ENCODE data around the gene NGF. TPM values are rescaled to one million over a fixed set of nuclear protein-coding genes. Genes with fewer than 3 reads are reported as not detected.

NGF gene
- total RNA-seq, 4 donors from 2014 or later, result 2.8 to 4.0 (median 3.2) TPM; not detected in 1

- intact Hi-C loops (cut with DNase I), result no loop called here
- Histone ChIP-seq H3K36me3 (no peaks in the 10 kb centered on the region), H3K27me3 (no peaks in the 10 kb centered on the region), H3K4me3 (replicated peaks in 1 of 3) (no peak overlapping the region), H3K27ac (no peak overlapping the region), H3K4me1 (no peaks in the 10 kb centered on the region), H3K9me3 (no peaks in the 10 kb centered on the region)
- DNase-seq, result no peak
- TF ChIP-seq POLR2A (IDR thresholded peaks at IDR 0.05), result no peak
- whole genome bisulfite sequencing, 2 donors, result 55 to 73% methylated on average over 2 of the region's 2 CpGs
Measured at GRCh38 chr1:115356356-115356755, 18.3 kb upstream of the NGF start.

- Histone ChIP-seq H3K27me3 (no peaks in the 10 kb centered on the region), H3K36me3 (no peaks in the 10 kb centered on the region), H3K4me1 (no peaks in the 10 kb centered on the region), H3K9me3 (no peaks in the 10 kb centered on the region), H3K4me3 (replicated peaks in 1 of 3) (no peak overlapping the region), H3K27ac (no peak overlapping the region)
- 73 to 78% methylated on average over 2 of the region's 2 CpGs for WGBS, 2 donors
- TF ChIP-seq POLR2A (IDR thresholded peaks at IDR 0.05) (no peak), CTCF (IDR thresholded peaks at IDR 0.05) (no peak)
- DNase-seq, result no peak
- intact Hi-C loops (cut with DNase I), result no loop called here
Measured at GRCh38 chr1:115355069-115355468, 17.0 kb upstream of the NGF start.

GRCh38 chr1:115351143-115351542, 13.1 kb upstream of the NGF start:
- no peak overlapping the region for H3K27ac ChIP-seq
- WGBS, 2 donors, result 72 to 86% methylated on average over 5 of the region's 5 CpGs
- H3K36me3 ChIP-seq, result no peaks in the 10 kb centered on the region
- no peak for DNase-seq
- no peaks in the 10 kb centered on the region for H3K27me3 ChIP-seq
- H3K4me1 ChIP-seq, result no peaks in the 10 kb centered on the region
- H3K9me3 ChIP-seq, result no peaks in the 10 kb centered on the region
- intact Hi-C loops (cut with DNase I), result no loop called here
- TF ChIP-seq CTCF (IDR thresholded peaks at IDR 0.05) (no peak), POLR2A (IDR thresholded peaks at IDR 0.05) (no peak)
- H3K4me3 ChIP-seq (replicated peaks in 1 of 3), result no peak overlapping the region

GRCh38 chr1:115348636-115349035, 10.6 kb upstream of the NGF start:
- Histone ChIP-seq H3K27ac (no peak overlapping the region), H3K36me3 (no peaks in the 10 kb centered on the region), H3K4me1 (no peaks in the 10 kb centered on the region), H3K27me3 (no peaks in the 10 kb centered on the region), H3K9me3 (no peaks in the 10 kb centered on the region), H3K4me3 (replicated peaks in 1 of 3) (no peak overlapping the region)
- 79 to 86% methylated on average over 4 of the region's 4 CpGs for WGBS, 2 donors
- no peak for DNase-seq
- no peak for TF ChIP-seq CTCF (IDR thresholded peaks at IDR 0.05)
- TF ChIP-seq POLR2A (IDR thresholded peaks at IDR 0.05), result no peak
- intact Hi-C loops (cut with DNase I), result no loop called here

- no peaks in the 10 kb centered on the region for H3K4me1 ChIP-seq
- DNase-seq, result no peak
- no peak overlapping the region for H3K27ac ChIP-seq
- TF ChIP-seq POLR2A (IDR thresholded peaks at IDR 0.05), result no peak
- TF ChIP-seq CTCF (IDR thresholded peaks at IDR 0.05), result no peak
- H3K4me3 ChIP-seq (replicated peaks in 1 of 3), result no peak overlapping the region
- H3K36me3 ChIP-seq, result no peaks in the 10 kb centered on the region
- no peaks in the 10 kb centered on the region for H3K27me3 ChIP-seq
- no peaks in the 10 kb centered on the region for H3K9me3 ChIP-seq
- 76 to 80% methylated on average over 2 of the region's 2 CpGs for WGBS, 2 donors
- intact Hi-C loops (cut with DNase I), result no loop called here
Measured at GRCh38 chr1:115347282-115347681, 9.2 kb upstream of the NGF start.

GRCh38 chr1:115343200-115343737, 5.2 kb upstream of the NGF start:
- whole genome bisulfite sequencing, 2 donors, result 76 to 90% methylated on average over 2 of the region's 2 CpGs
- no peak overlapping the region for H3K4me3 ChIP-seq (replicated peaks in 1 of 3)
- H3K27ac ChIP-seq, result no peak overlapping the region
- no peak for DNase-seq
- intact Hi-C loops (cut with DNase I), result no loop called here
- H3K36me3 ChIP-seq, result no peaks in the 10 kb centered on the region
- TF ChIP-seq CTCF (IDR thresholded peaks at IDR 0.05), result no peak
- TF ChIP-seq POLR2A (IDR thresholded peaks at IDR 0.05), result no peak
- peaks cover 2 to 3% of the 10 kb centered on the region in 2 donors for H3K4me1 ChIP-seq
- H3K9me3 ChIP-seq, result no peaks in the 10 kb centered on the region
- H3K27me3 ChIP-seq, result no peaks in the 10 kb centered on the region

Data from thyroid gland (tissue), 4 donors.